22Rv1 (cell line): ENCODE data around the gene MAGI1.

Source experiments
- ZFX ChIP-seq: fragments of 450-650 bp; IDR thresholded peaks from 2 replicates; pipeline ENCODE4 v1.6.1; 2017; ENCODE audit warnings: antibody characterized with exemption, borderline replicate concordance
- TF ChIP-seq, protein P1 (sequence below): fragments of 450-650 bp; IDR thresholded peaks from 2 replicates; pipeline ENCODE4 v1.5.1; 2017; ENCODE audit warnings: mild to moderate bottlenecking

DNA sequence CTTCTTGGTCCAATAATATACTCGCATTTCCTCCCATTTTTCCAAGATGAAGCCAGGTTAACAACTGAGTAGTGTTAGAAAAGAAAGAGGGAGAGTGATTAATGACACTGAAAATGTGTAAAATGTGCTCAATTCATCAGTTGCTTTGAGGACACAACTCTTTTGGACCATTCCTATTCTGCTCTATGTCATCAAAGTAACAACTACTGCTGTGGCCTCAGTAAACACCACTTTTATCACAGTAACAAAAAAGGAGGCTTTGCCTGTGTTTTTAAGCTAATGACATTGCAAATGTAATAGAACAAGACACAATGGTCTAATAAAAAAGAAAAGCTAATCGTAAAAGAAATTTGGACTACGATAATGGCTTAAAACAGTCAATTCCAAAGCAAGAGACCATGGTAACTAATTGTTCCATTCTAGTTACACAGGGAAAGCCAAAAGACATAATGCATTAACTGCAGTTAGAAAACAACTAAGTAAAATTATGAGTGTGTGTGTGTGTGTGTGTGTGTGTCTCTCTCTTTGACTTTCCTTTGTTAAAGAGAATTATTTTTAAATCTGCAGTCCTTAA, 221.1 kb downstream of the MAGI1 start:
- TF ChIP-seq, protein P1, sequence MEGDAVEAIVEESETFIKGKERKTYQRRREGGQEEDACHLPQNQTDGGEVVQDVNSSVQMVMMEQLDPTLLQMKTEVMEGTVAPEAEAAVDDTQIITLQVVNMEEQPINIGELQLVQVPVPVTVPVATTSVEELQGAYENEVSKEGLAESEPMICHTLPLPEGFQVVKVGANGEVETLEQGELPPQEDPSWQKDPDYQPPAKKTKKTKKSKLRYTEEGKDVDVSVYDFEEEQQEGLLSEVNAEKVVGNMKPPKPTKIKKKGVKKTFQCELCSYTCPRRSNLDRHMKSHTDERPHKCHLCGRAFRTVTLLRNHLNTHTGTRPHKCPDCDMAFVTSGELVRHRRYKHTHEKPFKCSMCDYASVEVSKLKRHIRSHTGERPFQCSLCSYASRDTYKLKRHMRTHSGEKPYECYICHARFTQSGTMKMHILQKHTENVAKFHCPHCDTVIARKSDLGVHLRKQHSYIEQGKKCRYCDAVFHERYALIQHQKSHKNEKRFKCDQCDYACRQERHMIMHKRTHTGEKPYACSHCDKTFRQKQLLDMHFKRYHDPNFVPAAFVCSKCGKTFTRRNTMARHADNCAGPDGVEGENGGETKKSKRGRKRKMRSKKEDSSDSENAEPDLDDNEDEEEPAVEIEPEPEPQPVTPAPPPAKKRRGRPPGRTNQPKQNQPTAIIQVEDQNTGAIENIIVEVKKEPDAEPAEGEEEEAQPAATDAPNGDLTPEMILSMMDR: no peak
- TF ChIP-seq ZFX: no peak
